ENCODE data around the gene HLA-F.

The HLA-F gene

DNA sequence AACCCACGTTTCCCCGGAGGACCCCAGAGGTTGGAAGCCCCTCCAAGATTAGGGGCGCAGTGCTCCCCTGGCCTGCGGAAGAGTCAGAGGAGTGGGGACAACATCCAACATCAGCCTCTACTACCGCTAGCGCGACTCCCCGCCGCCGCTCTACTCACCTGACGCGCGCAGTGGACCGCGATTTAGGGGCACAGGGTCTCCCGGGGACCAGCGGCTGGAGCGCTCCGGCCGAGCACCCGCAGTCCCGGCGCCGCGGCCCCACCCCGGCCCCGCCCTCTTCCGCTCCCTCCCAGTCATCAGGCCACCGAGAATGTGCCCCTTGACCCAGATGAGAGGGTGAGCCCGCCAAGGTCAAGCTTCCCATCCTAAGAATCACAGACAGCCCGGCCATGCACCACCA lies 42.3 kb upstream of the HLA-F start, which contains the start of gene ZFP57:
TSS of gene ZFP57 (minus strand) at position 249 of the 400 bp plus-strand sequence. CDS start 4,149 bp downstream, outside the sequence.
- DNase-seq (ENCODE audit: extremely low read depth, low read depth), result no peak
- TF ChIP-seq, protein P1, sequence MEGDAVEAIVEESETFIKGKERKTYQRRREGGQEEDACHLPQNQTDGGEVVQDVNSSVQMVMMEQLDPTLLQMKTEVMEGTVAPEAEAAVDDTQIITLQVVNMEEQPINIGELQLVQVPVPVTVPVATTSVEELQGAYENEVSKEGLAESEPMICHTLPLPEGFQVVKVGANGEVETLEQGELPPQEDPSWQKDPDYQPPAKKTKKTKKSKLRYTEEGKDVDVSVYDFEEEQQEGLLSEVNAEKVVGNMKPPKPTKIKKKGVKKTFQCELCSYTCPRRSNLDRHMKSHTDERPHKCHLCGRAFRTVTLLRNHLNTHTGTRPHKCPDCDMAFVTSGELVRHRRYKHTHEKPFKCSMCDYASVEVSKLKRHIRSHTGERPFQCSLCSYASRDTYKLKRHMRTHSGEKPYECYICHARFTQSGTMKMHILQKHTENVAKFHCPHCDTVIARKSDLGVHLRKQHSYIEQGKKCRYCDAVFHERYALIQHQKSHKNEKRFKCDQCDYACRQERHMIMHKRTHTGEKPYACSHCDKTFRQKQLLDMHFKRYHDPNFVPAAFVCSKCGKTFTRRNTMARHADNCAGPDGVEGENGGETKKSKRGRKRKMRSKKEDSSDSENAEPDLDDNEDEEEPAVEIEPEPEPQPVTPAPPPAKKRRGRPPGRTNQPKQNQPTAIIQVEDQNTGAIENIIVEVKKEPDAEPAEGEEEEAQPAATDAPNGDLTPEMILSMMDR (IDR thresholded peaks at IDR 0.05; ENCODE audit: low read depth, low read length), result no peak

DNA sequence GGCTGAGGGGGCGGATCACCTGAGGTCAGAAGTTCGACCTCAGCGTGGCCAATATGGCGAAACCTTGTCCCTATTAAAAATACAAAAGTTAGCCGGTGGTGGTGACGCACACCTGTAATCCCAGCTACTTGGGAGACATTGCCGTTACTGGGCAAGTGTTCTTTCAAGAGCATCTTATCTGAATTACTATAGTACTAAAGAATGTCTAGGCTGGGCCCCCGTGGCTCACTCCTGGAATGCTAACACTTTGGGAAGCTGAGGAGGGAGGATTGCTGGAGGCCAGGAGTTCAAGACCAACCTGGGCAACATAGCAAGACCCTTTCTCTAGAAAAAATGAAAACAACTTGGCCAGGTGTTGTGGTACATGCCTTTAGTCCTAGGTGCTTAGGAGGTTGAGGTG lies 41.4 kb upstream of the HLA-F start:
- TF ChIP-seq, protein P1 (IDR thresholded peaks at IDR 0.05; ENCODE audit: low read depth, low read length), result no peak
- DNase-seq (ENCODE audit: extremely low read depth, low read depth), result no peak

DNA sequence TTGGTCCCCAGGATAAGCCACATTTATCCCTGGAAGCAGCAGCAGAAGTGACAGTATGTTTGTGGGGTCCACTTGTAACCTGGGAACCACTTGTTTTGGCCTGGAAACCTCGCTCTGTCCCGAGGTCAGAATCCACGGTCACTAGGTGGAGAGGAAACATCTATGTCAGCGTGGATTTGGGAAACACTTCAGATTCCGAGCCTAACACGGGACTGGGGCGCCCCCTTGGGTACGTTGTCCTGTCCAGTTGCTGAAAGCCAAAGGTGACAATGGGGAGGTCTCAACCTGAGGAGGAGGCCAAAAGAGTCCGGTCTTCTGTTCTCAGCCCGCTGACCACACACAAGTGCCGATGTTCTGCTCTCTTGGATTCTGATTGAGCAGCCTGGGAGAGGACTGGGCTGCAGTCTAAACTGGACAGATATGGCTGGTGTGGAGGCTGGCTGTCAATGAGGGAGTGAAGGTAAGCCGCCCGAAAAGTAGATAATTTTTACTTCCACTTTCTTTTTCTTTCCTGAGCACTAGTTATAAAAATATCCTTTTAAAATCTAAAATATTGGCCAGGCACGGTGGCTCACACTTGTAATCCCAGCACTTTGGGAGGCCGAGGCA lies 37.4 kb upstream of the HLA-F start:
- no peak for DNase-seq (ENCODE audit: extremely low read depth, low read depth)
- TF ChIP-seq, protein P1 (IDR thresholded peaks at IDR 0.05; ENCODE audit: low read depth, low read length), result no peak

DNA sequence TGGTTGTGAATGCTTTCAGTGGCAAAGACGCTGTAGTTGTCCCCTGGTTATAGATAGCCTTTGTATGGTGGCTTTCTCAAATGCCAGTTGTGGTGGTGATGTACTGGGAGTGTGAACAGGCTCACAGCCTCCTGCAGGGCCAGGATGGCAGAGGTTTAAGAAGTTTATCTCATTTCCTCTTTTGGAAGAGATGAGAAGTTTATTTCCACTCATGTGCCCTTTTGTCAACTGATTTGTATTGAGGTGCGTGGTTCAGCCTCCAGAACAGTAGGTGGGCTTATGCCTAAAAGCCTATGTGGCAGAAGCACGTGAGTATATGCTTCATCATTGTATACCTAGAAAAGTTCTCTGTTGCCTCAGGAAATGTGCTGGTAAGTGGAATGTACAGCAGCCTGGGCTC lies 28.6 kb upstream of the HLA-F start:
- DNase-seq (ENCODE audit: extremely low read depth, low read depth), result no peak

DNA sequence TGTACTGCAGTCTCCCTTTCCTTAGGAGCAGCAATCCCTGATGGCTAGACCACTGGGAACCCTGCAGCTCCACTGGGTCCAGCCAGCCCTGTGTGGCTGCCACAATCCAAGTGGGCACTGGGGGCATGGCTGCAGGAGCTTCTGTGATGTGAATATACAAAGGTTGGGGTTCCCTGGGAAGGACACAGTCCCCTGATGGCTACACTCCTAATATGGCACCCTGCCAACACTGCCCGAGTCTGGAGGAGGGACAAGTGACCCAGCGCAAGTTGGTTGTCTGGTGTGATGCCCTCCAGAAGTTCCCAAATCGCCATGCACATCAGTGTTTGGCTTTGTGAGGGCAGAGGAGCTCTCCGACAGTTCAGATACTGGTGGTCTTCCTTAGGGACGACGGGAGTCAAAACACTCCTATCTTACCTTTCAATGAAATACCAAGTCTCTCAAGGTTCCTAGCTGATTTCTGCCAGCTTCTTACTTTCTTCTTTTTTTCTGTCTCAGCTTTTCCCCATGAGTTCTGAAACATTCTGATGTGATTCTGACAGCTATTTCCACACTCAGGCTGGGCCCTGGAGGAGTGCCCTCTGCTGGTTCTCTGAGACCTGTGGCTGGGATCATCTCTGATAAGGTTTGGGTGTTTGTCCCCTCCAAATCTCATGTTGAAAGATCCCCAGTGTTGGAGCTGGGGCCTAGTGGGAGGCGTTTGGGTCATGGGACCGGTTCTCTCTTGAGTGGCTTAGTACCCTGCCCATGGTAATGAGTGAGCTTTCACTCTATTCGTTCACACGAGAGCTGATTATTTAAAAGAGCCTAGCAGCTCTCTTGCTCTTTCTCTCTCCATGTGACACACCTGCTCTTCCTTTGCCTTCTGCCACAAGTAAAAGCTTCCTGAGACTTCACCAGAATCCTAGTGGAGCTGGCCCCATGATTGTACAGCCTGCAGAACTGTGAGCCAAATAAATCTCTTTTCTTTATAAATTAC lies 26.8 kb upstream of the HLA-F start:
- no peak for DNase-seq (ENCODE audit: extremely low read depth, low read depth)
- TF ChIP-seq, protein P1 (IDR thresholded peaks at IDR 0.05; ENCODE audit: low read depth, low read length), result peak; percentile 51

More for the DNA sequence above, 28.6 kb upstream of the HLA-F start:
- TF ChIP-seq, protein P1 (IDR thresholded peaks at IDR 0.05; ENCODE audit: low read depth, low read length), result no peak

DNA sequence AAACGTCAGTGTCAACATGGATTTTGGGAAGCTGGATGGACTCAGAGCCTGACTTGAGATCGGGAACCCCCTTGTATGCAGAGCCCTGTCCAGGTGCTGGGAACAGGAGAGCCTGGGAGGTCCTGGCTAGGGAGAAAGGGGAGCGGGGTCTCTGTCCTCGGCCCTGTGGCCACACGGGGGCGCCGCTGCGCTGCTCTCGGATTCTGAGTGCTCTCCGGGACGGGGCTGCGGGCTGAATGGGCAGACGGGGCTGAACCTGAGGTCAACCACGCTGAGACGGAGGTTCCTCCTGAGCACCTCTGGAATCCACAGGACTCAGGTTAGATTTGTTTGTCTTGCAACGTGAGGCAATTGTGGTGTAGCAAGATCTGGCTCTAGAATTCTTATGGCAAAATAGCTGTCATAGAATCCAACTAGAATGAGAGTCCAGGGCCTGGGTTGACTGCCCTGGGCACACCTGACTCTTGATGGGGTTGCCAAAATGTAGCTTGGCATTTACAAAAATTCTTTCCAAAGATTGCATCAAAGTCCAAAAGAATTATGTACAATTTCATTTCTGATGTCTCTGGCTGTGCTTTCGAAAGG lies 20.6 kb upstream of the HLA-F start:
- TF ChIP-seq, protein P1 (IDR thresholded peaks at IDR 0.05; ENCODE audit: low read depth, low read length), result peak; percentile 41
- no peak for DNase-seq (ENCODE audit: extremely low read depth, low read depth)

Data from AG09319 (cell line).